H1 (cell line): ENCODE measurements around the gene RNF224. TPM values are rescaled to one million over a fixed set of nuclear protein-coding genes. Genes with fewer than 3 reads are reported as not detected.

ENCODE experiments used
- BACH1 ChIP-seq: IDR thresholded peaks from 2 replicates; pipeline ENCODE4 v1.6.1; 2012; ENCODE audit warnings: low read length, improper control_type of control experiment
- BRCA1 ChIP-seq: IDR thresholded peaks from 2 replicates; pipeline ENCODE4 v1.6.1; 2012; ENCODE audit warnings: low read depth, low read length, improper control_type of control experiment
- CBX5 ChIP-seq: fragments of 300-800, 300-1000 bp; sonication (generic); IDR thresholded peaks from 2 replicates; pipeline ENCODE4 v1.7.1; 2016; ENCODE audit warnings: antibody characterized with exemption, low read length, low read depth
- CEBPB ChIP-seq: IDR thresholded peaks from 2 replicates; pipeline ENCODE4 v1.6.1; 2012; ENCODE audit warnings: low read depth, low read length
- CTCF ChIP-seq, 3 experiments: IDR thresholded peaks; 1 replicate in 2 of 3; 2 replicates in 1 of 3; pipeline versions ENCODE4 v1.5.1 to v1.6.1; 2011; ENCODE audit warnings: low read length in 3 of 3, mild to moderate bottlenecking in 3 of 3, inconsistent platforms in 2 of 3, low read depth in 1 of 3, moderate library complexity in 1 of 3; ENCODE audit not compliant: insufficient read depth in 1 of 3; ENCODE audit errors: control extremely low read depth in 1 of 3
- FOSL1 ChIP-seq: IDR thresholded peaks from 2 replicates; pipeline ENCODE4 v1.6.1; 2011; ENCODE audit warnings: mild to moderate bottlenecking, low read depth, low read length, moderate library complexity; ENCODE audit not compliant: insufficient read depth
- KDM4A ChIP-seq: IDR thresholded peaks from one replicate; pipeline ENCODE4 v1.7.1; 2012; ENCODE audit warnings: low read depth, mild to moderate bottlenecking, moderate library complexity, low read length, inconsistent platforms; ENCODE audit not compliant: severe bottlenecking
- MAFK ChIP-seq: IDR thresholded peaks from 2 replicates; pipeline ENCODE4 v1.6.1; 2012; ENCODE audit warnings: low read depth, mild to moderate bottlenecking, improper control_type of control experiment, low read length
- NANOG ChIP-seq: IDR thresholded peaks from 2 replicates; pipeline ENCODE4 v1.6.1; 2011; ENCODE audit warnings: low read length, low read depth, mild to moderate bottlenecking, inconsistent platforms; ENCODE audit not compliant: insufficient read depth, poor library complexity, severe bottlenecking
- RXRA ChIP-seq: IDR thresholded peaks from 2 replicates; pipeline ENCODE4 v1.6.1; 2011; ENCODE audit warnings: low read depth, mild to moderate bottlenecking, low read length, moderate library complexity; ENCODE audit not compliant: insufficient read depth
- SAP30 ChIP-seq: fragments of 300-600 bp; sonication (generic); IDR thresholded peaks from 2 replicates; pipeline ENCODE4 v1.7.1; 2012; ENCODE audit warnings: low read length, moderate library complexity, mild to moderate bottlenecking, inconsistent platforms; ENCODE audit not compliant: insufficient read depth, insufficient replicate concordance
- TAF1 ChIP-seq: IDR thresholded peaks from 2 replicates; pipeline ENCODE4 v1.6.1; 2011; ENCODE audit warnings: mild to moderate bottlenecking, low read depth, low read length
- TAF7 ChIP-seq: optimal IDR thresholded peaks from 2 replicates; pipeline ENCODE3; 2011; ENCODE audit warnings: low read depth, mild to moderate bottlenecking, inconsistent platforms, low read length, moderate library complexity, borderline replicate concordance
- TCF12 ChIP-seq: IDR thresholded peaks from 2 replicates; pipeline ENCODE4 v1.6.1; 2011; ENCODE audit warnings: low read depth, mild to moderate bottlenecking, low read length
- polyA plus RNA-seq, 7 experiments: library from polyadenylated mRNA; depleted of rRNA in 3 of 7; stranded (reverse) in 5 of 7; unstranded in 2 of 7; fragments of >200 nt in 5 of 7; fragments of 200-250 nt in 2 of 7; gene quantifications; 1 replicate in 5 of 7; 2 replicates in 1 of 7; 4 replicates in 1 of 7; pipeline versions ENCODE4 v1.2.1 to v1.2.3, GENCODE V29; 2011 to 2013; ENCODE audit warnings: missing spikeins in 2 of 7, mixed read lengths in 2 of 7
- total RNA-seq: library from RNA; stranded (reverse); fragmentation: NEBNext Ultra II Directional; extraction: Animal tissue kit (Norgen Biotek cat#: 25700); gene quantifications from 2 replicates; pipeline ENCODE4 v1.2.1, GENCODE V29; 2021

RNF224 gene
- total and polyA plus RNA-seq, 2 of the 8 experiments (the other 6 are each of a cell fraction or from before 2014, with no cell fraction given) = 0.24 TPM; not detected in 1

GRCh38 chr9:137254624-137255447 is 27.5 kb downstream of the RNF224 start, which contains the start of gene NELFB (continued):
- TF ChIP-seq CEBPB (no peak), NANOG (no peak), KDM4A (peak; percentile 60), RXRA (no peak), BACH1 (no peak), BRCA1 (no peak), TCF12 (no peak), CBX5 (no peak), TAF1 (peak; percentile 86), MAFK (no peak), FOSL1 (no peak), TAF7 (peak; percentile 53), CTCF (IDR thresholded peaks at IDR 0.05; ENCODE audit: control extremely low read depth in 1 of 3, insufficient read depth in 1 of 3, low read depth in 1 of 3, low read length in 3 of 3) (peak in 1 of 3 experiments; percentile 2; a peak in 1 of 4 replicates), SAP30 (no peak)
